B cell (primary cell): ENCODE data around the gene PCDH19. TPM values are rescaled to one million over a fixed set of nuclear protein-coding genes. Genes with fewer than 3 reads are reported as not detected.

Experiments used
- ATAC-seq: fragments of 200-7000 bp; cut with Tn5 transposase; one replicate; pipeline ENCODE4 v1.10.0; 2021; ENCODE audit warnings: low read depth, mild to moderate bottlenecking, moderate number of reproducible peaks, moderate library complexity
- CTCF ChIA-PET: fragments of 350-600 bp; sonication (Branson Sonifier 250); formaldehyde crosslinking; loops from one replicate; lab custom pipeline; 2021; ENCODE audit warnings: antibody characterized with exemption, inconsistent platforms; lab: Charles Lee
- POLR2A ChIA-PET: fragments of 350-600 bp; sonication (Branson Sonifier 250); formaldehyde crosslinking; loops from one replicate; lab custom pipeline; 2021; ENCODE audit warnings: antibody characterized with exemption; lab: Charles Lee
- DNase-seq: peaks from one replicate; pipeline ENCODE4 v3.0.0; 2013
- H2AFZ ChIP-seq: 2 replicates; pipeline ENCODE4 v1.6.1; 2012; ENCODE audit warnings: mild to moderate bottlenecking, low read depth, low read length; ENCODE audit not compliant: insufficient read depth, poor library complexity, severe bottlenecking
- H3K27ac ChIP-seq, 2 donors: 1 replicate in 1 of 2; 2 replicates in 1 of 2; pipeline ENCODE4 v1.5.1; 2012 to 2013; ENCODE audit warnings: low read length in 2 of 2, mild to moderate bottlenecking in 2 of 2, moderate library complexity in 1 of 2
- H3K27me3 ChIP-seq, 4 experiments: fragments of 200-600 bp in 1 of 4; sonication (generic) in 1 of 4; replicated peaks in 1 of 4; 1 replicate in 2 of 4; 2 replicates in 2 of 4; pipeline versions ENCODE4 v1.6.1 to v1.7.0; 2013 to 2016; ENCODE audit warnings: low read length in 3 of 4, mild to moderate bottlenecking in 2 of 4, mixed read lengths in 1 of 4, moderate library complexity in 1 of 4; ENCODE audit not compliant: insufficient read depth in 4 of 4, control insufficient read depth in 3 of 4; ENCODE audit errors: control extremely low read depth in 1 of 4
- H3K36me3 ChIP-seq, 2 experiments: replicated peaks in 1 of 2; 1 replicate in 1 of 2; 2 replicates in 1 of 2; pipeline versions ENCODE4 v1.6.1 to v1.7.1; 2013; ENCODE audit warnings: low read length in 1 of 2; ENCODE audit not compliant: insufficient read depth in 2 of 2, control insufficient read depth in 1 of 2; ENCODE audit errors: control extremely low read depth in 1 of 2, extremely low read depth in 1 of 2
- H3K4me1 ChIP-seq, 2 donors: fragments of 200-600 bp in 1 of 2; sonication (generic) in 1 of 2; 1 replicate in 1 of 2; 2 replicates in 1 of 2; pipeline versions ENCODE4 v1.5.1 to v1.6.1; 2013 to 2017; ENCODE audit warnings: low read length in 2 of 2; ENCODE audit not compliant: control insufficient read depth in 2 of 2, insufficient read depth in 2 of 2
- H3K4me2 ChIP-seq: replicated peaks from 2 replicates; pipeline ENCODE3; 2012; ENCODE audit warnings: mild to moderate bottlenecking, low read depth, low read length; ENCODE audit not compliant: poor library complexity, severe bottlenecking
- H3K4me3 ChIP-seq, 5 experiments: fragments of 200-600 bp in 1 of 5; sonication (generic) in 1 of 5; 1 replicate in 3 of 5; 2 replicates in 2 of 5; pipeline versions ENCODE4 v1.5.1 to v1.7.0; 2011 to 2016; ENCODE audit warnings: low read length in 4 of 5, mild to moderate bottlenecking in 4 of 5, low read depth in 2 of 5, control low read depth in 1 of 5, moderate library complexity in 1 of 5; ENCODE audit not compliant: insufficient read depth in 1 of 5; ENCODE audit errors: control extremely low read depth in 1 of 5, extremely low read depth in 1 of 5
- H3K79me2 ChIP-seq: fragments of 200-600 bp; sonication (generic); one replicate; pipeline ENCODE4 v1.6.0; 2016; ENCODE audit warnings: low read length; ENCODE audit not compliant: control insufficient read depth, insufficient read depth
- H3K9ac ChIP-seq: fragments of 200-600 bp; sonication (generic); 2 replicates; pipeline ENCODE4 v1.6.1; 2017; ENCODE audit warnings: mild to moderate bottlenecking, low read length, moderate library complexity
- H3K9me3 ChIP-seq, 3 donors: one replicate each; pipeline versions ENCODE4 v1.6.1 to v1.7.1; 2013; ENCODE audit warnings: low read length in 2 of 3; ENCODE audit not compliant: control insufficient read depth in 2 of 3, insufficient read depth in 1 of 3; ENCODE audit errors: control extremely low read depth in 1 of 3
- H4K20me1 ChIP-seq: 2 replicates; pipeline ENCODE4 v1.6.0; 2012; ENCODE audit warnings: mild to moderate bottlenecking, low read length; ENCODE audit not compliant: insufficient read depth, control insufficient read depth, poor library complexity, severe bottlenecking
- H3K27ac Mint-ChIP-seq: one replicate; pipeline ENCODE4 v1.8.0; 2021; ENCODE audit warnings: mixed read lengths
- H3K27me3 Mint-ChIP-seq: one replicate; pipeline ENCODE4 v1.8.0; 2021; ENCODE audit warnings: mixed read lengths
- H3K4me1 Mint-ChIP-seq: one replicate; pipeline ENCODE4 v1.8.0; 2021; ENCODE audit warnings: mixed read lengths
- H3K4me3 Mint-ChIP-seq: one replicate; pipeline ENCODE4 v1.8.0; 2021; ENCODE audit warnings: mixed read lengths
- H3K9me3 Mint-ChIP-seq: one replicate; pipeline ENCODE4 v1.8.0; 2022; ENCODE audit warnings: mixed read lengths; ENCODE audit not compliant: insufficient read depth
- EZH2 ChIP-seq: IDR thresholded peaks from 2 replicates; pipeline ENCODE4 v1.6.1; 2012; ENCODE audit warnings: borderline replicate concordance, low read depth, mild to moderate bottlenecking, moderate library complexity, low read length; ENCODE audit not compliant: insufficient read depth, poor library complexity, severe bottlenecking
- WGBS: methylation state at CpG from one replicate; pipeline ENCODE4 v1.1.5; 2013; ENCODE audit warnings: missing lambda C conversion rate; ENCODE audit not compliant: insufficient coverage; 5-methylcytosine and 5-hydroxymethylcytosine counted together
- intact Hi-C: fragments of 100-400 bp; cut with micrococcal nuclease; formaldehyde crosslinking; loops from one replicate; pipeline ENCODE4 v1.10.0; 2022
- polyA minus RNA-seq: library from RNA; depleted of rRNA, polyadenylated mRNA; stranded (reverse); fragments of >200 nt; gene quantifications from 2 replicates; pipeline ENCODE4 v1.2.3, GENCODE V29; 2012
- polyA plus RNA-seq: library from polyadenylated mRNA; depleted of rRNA; stranded (reverse); fragments of >200 nt; gene quantifications from 2 replicates; pipeline ENCODE4 v1.2.3, GENCODE V29; 2012
- total RNA-seq, 2 donors: library from RNA; stranded (reverse); fragments of 120-200 nt in 1 of 2; gene quantifications; 1 replicate in 1 of 2; 2 replicates in 1 of 2; pipeline versions ENCODE4 v1.2.3 to v1.2.4, GENCODE V29; 2013 to 2022
- TF ChIP-seq, protein P1 (sequence below): fragments of 200-600 bp; IDR thresholded peaks from one replicate; pipeline ENCODE4 v1.8.0; 2022; ENCODE audit warnings: antibody characterized with exemption, mild to moderate bottlenecking

Gene PCDH19
- total RNA-seq = not detected in 2 replicates
- total RNA-seq (2013) = 0.05 TPM
- not detected in 2 replicates for polyA plus RNA-seq
- 0.07 TPM in 1 of 2 replicates, not detected in the other for polyA minus RNA-seq

GRCh38 chrX:100409610-100410590 lies at the start of gene PCDH19:
Gene PCDH19, minus strand, starts transcription at chrX:100410273. Its CDS starts 1,676 bp downstream, at chrX:100408597.
- peaks cover 0 to 33% (median 4%) of the 10 kb centered on the region in 3 donors for H3K9me3 ChIP-seq

More at GRCh38 chrX:100409610-100410590, at the start of gene PCDH19:
- peak within 1 kb of the TSS; percentile 45 for H3K9ac ChIP-seq
- intact Hi-C loops = no loop called here
- Mint-ChIP-seq H3K4me1 (peaks cover 27% of the 10 kb centered on the region), H3K27ac (no peak within 1 kb of the TSS), H3K27me3 (peaks cover 47% of the 10 kb centered on the region), H3K4me3 (peak within 1 kb of the TSS; percentile 85), H3K9me3 (no peaks in the 10 kb centered on the region)
- H3K4me3 ChIP-seq = peak within 1 kb of the TSS in 3 of 5 experiments; percentile 29 to 46 (median 43)
- H3K27ac ChIP-seq = no peak within 1 kb of the TSS
- DNase-seq = peak; percentile 34
- WGBS = 4% methylated on average over 66 of the region's 91 CpGs
- peaks cover 0 to 55% (median 19%) of the 10 kb centered on the region in 4 experiments for H3K27me3 ChIP-seq
- H3K36me3 ChIP-seq = no peaks in the 10 kb centered on the region
- TF ChIP-seq EZH2 = no peak
- TF ChIP-seq, protein P1, sequence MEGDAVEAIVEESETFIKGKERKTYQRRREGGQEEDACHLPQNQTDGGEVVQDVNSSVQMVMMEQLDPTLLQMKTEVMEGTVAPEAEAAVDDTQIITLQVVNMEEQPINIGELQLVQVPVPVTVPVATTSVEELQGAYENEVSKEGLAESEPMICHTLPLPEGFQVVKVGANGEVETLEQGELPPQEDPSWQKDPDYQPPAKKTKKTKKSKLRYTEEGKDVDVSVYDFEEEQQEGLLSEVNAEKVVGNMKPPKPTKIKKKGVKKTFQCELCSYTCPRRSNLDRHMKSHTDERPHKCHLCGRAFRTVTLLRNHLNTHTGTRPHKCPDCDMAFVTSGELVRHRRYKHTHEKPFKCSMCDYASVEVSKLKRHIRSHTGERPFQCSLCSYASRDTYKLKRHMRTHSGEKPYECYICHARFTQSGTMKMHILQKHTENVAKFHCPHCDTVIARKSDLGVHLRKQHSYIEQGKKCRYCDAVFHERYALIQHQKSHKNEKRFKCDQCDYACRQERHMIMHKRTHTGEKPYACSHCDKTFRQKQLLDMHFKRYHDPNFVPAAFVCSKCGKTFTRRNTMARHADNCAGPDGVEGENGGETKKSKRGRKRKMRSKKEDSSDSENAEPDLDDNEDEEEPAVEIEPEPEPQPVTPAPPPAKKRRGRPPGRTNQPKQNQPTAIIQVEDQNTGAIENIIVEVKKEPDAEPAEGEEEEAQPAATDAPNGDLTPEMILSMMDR = no peak
- peak; percentile 39 for ATAC-seq
- ChIA-PET CTCF (no interaction called here), POLR2A (no interaction called here)
- H3K4me1 ChIP-seq = peaks cover 10 to 14% of the 10 kb centered on the region in 2 donors
- H4K20me1 ChIP-seq = no peaks in the 10 kb centered on the region
- H3K79me2 ChIP-seq = no peaks in the 10 kb centered on the region
- peak within 1 kb of the TSS; percentile 70 for H3K4me2 ChIP-seq
- peak within 1 kb of the TSS; percentile 42 for H2AFZ ChIP-seq
